ENCODE measurements around the gene CAMKMT. TPM values are rescaled to one million over a fixed set of nuclear protein-coding genes. Genes with fewer than 3 reads are reported as not detected.

CAMKMT gene
- total and polyA plus RNA-seq, 9 of the 15 experiments (the other 6 are each of a cell fraction or from before 2014, with no cell fraction given), result 1.6 to 15.3 (median 7.4) TPM

DNA sequence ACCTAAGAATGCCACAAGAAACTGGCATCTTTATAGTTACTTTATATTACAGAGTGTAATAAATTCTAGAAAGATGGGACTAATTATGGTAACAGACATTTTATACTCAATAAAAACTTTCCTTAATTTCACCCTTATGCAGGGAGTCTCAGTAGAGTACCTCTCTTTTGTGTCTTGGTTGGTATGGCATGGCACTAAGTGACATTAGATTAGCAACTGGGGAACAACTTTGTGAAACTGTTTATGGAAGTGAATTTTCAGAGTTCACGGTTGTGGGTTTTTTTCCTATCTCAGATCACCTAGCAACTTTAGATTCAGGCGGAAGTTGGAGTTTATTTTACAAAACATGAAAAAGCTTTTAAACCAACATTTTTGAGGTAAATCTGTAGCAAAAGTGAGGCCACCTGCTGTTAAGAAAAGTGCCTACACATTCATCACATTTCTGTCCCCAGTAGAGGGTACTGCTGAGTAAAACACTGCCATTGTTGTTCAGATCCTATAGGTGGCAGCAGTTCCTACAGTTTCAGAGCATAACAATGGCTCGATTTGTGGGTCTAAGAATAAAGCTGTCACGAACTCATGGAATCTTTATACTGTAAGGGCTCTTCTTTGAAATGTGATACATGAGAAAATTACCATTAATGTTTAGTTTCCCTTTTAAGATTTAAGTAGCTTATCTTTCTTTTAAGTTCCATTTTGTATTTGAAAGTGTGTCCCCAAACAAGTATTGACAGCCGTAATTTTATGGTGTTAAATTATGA lies 117.6 kb downstream of the CAMKMT start (continued):
- TF ChIP-seq MGA (IDR thresholded peaks at IDR 0.05), result no peak
- TF ChIP-seq, protein P1, sequence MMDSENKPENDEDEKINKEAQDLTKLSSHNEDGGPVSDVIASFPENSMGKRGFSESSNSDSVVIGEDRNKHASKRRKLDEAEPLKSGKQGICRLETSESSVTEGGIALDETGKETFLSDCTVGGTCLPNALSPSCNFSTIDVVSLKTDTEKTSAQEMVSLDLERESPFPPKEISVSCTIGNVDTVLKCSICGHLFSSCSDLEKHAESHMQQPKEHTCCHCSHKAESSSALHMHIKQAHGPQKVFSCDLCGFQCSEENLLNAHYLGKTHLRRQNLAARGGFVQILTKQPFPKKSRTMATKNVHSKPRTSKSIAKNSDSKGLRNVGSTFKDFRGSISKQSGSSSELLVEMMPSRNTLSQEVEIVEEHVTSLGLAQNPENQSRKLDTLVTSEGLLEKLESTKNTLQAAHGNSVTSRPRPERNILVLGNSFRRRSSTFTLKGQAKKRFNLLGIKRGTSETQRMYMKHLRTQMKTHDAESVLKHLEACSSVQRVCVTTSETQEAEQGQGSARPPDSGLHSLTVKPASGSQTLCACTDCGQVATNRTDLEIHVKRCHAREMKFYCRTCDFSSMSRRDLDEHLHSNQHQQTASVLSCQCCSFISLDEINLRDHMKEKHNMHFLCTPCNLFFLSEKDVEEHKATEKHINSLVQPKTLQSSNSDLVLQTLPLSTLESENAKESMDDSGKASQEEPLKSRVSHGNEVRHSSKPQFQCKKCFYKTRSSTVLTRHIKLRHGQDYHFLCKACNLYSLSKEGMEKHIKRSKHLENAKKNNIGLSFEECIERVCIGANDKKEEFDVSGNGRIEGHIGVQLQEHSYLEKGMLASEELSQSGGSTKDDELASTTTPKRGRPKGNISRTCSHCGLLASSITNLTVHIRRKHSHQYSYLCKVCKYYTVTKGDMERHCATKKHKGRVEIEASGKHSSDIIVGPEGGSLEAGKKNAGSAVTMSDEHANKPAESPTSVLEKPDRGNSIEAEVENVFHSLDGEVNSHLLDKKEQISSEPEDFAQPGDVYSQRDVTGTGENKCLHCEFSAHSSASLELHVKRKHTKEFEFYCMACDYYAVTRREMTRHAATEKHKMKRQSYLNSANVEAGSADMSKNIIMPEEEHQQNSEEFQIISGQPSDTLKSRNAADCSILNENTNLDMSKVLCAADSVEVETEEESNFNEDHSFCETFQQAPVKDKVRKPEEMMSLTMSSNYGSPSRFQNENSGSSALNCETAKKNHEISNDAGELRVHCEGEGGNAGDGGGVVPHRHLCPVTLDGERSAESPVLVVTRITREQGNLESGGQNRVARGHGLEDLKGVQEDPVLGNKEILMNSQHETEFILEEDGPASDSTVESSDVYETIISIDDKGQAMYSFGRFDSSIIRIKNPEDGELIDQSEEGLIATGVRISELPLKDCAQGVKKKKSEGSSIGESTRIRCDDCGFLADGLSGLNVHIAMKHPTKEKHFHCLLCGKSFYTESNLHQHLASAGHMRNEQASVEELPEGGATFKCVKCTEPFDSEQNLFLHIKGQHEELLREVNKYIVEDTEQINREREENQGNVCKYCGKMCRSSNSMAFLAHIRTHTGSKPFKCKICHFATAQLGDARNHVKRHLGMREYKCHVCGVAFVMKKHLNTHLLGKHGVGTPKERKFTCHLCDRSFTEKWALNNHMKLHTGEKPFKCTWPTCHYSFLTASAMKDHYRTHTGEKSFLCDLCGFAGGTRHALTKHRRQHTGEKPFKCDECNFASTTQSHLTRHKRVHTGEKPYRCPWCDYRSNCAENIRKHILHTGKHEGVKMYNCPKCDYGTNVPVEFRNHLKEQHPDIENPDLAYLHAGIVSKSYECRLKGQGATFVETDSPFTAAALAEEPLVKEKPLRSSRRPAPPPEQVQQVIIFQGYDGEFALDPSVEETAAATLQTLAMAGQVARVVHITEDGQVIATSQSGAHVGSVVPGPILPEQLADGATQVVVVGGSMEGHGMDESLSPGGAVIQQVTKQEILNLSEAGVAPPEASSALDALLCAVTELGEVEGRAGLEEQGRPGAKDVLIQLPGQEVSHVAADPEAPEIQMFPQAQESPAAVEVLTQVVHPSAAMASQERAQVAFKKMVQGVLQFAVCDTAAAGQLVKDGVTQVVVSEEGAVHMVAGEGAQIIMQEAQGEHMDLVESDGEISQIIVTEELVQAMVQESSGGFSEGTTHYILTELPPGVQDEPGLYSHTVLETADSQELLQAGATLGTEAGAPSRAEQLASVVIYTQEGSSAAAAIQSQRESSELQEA (IDR thresholded peaks at IDR 0.05; ENCODE audit: low read depth), result no peak
- no peak for TF ChIP-seq CBX5 (IDR thresholded peaks at IDR 0.05; ENCODE audit: borderline replicate concordance, low read depth)
- TF ChIP-seq PURB (CRISPR knock-in tag; IDR thresholded peaks at IDR 0.05; ENCODE audit: low read depth), result no peak
- TF ChIP-seq, protein P2, sequence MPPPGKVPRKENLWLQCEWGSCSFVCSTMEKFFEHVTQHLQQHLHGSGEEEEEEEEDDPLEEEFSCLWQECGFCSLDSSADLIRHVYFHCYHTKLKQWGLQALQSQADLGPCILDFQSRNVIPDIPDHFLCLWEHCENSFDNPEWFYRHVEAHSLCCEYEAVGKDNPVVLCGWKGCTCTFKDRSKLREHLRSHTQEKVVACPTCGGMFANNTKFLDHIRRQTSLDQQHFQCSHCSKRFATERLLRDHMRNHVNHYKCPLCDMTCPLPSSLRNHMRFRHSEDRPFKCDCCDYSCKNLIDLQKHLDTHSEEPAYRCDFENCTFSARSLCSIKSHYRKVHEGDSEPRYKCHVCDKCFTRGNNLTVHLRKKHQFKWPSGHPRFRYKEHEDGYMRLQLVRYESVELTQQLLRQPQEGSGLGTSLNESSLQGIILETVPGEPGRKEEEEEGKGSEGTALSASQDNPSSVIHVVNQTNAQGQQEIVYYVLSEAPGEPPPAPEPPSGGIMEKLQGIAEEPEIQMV (tag; conservative IDR thresholded peaks at IDR 0.05; ENCODE audit: low read depth), result no peak
